HG03378 (cell line): ENCODE results near the gene ANTXR1.
"Not testable (repeated sequence)": the region's sequence is repeated elsewhere in the genome, so short reads cannot be mapped to it uniquely, and the experiment has no call there.

Experiments
- ATAC-seq: cut with Tn5 transposase; IDR thresholded peaks from one replicate; pipeline ENCODE4 v1.9.1; 2021; ENCODE audit warnings: mild to moderate bottlenecking, moderate library complexity; ENCODE audit not compliant: unreplicated experiment

Gene ANTXR1

DNA sequence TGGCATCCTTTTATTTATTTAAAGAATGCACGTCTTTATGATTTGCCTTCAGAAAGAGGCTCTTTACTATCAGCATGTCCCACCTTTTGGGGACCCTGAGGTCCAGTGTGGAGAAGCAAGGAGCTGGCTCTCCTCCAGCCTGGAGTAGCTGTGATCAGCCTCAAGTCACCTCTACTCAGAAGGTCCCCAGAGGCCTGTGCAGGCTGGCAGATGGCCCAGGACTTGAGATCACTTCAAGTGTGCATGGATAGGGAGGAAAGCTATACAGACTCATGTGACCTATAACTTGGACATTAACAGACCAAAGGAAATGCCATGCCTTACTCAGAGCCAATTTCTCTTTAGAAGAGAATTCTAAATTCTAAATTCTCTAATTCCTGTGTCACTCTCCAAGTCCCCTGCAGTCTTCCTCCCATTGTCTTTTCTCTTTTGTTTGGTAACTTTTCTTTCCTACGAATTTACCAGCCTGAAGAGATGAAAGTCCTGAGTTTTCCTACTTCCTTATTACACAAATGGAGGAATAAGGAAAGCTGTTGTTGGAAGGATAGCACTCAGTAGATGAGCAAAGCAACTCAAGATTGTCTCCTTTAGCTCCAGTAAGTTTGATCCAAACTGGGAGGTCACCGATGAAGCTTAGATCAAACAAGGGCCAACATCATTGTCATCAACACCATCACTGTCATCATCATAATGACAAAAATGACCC is 210.1 kb downstream of the ANTXR1 start:
- no peak for ATAC-seq

DNA sequence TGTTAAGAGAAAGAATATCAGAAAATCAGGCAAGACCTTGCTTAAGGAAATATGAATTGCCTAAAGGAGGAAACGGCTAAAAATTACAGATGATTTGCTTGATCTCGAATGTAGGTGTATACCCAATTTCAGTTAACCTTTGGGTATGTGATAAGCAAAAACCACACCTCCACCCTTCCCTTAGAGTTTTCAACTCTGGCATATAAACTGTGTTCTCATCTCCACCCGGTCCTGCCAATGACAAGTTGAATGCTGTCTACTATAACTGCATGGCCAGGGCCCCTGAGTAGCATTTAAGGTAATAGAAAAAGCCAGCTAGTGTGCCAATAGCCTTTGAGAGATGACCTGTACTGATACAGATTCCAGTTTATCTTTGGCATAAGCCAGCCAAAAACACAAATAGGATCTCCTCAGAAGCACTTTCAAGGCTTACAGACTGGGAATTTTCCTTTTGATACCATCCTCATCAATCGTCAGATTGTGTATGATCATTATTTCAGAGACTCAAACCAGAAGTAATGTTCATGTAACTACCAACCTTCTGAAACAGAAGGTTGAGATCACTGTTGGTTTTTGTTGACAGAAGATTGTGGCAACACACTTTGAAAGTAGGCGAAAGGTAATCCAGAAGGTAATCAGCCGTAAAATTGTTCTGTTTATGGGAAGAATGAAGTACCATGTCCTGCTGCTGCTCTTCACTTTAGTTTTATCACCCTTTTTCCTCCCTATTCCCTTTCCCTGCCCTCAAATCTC is 211.0 kb downstream of the ANTXR1 start:
- ATAC-seq, result no peak

DNA sequence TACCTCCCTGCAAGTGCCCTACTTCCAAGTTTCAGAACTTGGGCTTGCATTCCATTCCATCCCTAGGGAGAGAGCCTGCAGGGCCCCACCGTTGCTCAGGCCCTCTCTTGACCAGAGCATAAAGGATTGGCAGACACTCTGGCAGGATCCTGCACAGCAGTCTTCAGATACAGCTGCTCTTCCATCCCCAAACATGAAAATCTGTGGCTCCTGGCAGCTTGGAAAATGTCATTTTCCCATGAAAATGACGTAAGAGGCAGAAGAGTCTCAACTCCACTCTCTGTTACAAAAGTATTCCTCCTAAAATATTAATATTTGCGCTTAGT is 211.5 kb downstream of the ANTXR1 start:
- ATAC-seq, result no peak

DNA sequence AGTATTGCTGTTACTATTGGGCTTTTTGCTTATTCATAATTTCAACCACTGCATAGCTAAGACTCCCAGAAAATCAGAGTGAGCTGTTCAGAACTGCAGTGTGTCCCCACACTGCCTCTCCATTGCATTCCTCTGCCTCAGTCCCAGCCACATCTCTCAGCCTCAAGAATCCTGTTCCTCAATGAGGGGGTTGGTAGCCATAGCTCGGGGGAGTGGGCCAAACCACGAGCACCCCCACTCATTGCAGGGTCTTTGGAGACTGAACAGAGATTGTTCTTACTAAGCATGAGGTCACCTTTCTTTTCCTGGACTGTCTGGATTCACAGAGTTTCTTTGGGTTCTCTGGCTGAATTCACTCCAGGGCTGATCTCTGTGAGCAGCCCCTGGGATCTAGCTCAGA is 213.0 kb downstream of the ANTXR1 start:
- no peak for ATAC-seq

DNA sequence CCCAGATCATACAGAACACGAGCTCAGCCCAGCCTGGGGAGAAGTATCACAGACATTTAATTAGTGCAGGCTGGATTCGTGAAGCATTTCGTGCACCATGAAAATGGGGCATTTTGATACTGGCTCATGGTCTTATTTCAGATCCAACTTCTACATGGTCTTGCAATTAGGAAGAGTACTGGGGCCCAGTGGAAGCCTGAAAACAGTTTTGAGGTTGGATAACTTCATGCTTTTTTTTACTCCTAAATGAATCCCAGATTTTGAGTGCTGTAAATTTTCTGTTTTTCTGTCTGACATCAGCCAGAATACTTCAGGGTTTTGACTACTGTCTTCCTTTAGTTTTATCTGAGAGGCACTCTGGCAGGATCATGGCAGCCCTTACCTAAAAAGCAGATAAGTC is 213.9 kb downstream of the ANTXR1 start:
- ATAC-seq, result no peak

DNA sequence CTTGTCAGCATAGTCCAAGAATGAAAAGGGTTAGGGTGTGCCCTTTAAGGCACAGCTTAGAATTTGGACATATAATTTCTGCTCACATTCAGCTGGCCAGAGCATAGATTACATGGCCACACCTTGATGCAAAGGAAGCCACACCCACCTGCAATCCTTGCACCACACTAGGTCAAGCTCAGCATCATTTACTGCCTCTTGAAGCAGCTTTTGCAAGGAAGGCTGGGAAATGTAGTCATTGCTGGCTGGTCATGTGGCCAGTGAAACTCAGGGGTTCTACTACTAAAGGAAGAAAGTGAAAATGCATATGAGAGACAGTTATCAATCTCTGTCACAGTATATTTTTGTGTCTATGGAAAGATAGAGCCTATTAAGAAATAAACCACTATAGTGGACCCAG is 214.7 kb downstream of the ANTXR1 start:
- no peak for ATAC-seq

DNA sequence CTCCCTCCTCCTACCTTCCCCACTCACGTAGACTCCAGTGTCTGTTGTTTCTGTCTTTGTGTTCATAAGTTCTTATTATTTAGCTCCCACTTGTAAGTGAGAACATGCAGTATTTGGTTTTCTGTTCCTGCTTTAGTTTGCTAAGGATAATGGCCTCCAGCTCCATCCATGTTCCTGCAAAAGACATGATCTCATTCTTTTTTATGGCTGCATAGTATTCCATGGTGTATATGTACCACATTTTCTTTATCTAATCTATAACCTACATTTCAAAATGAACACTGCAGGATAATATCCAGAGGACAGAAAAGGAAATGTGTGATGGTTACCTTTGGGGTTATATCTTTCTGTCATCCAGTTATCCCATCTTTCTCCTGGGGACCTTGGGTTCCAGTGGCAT is 218.0 kb downstream of the ANTXR1 start:
- ATAC-seq, result not testable (repeated sequence)

DNA sequence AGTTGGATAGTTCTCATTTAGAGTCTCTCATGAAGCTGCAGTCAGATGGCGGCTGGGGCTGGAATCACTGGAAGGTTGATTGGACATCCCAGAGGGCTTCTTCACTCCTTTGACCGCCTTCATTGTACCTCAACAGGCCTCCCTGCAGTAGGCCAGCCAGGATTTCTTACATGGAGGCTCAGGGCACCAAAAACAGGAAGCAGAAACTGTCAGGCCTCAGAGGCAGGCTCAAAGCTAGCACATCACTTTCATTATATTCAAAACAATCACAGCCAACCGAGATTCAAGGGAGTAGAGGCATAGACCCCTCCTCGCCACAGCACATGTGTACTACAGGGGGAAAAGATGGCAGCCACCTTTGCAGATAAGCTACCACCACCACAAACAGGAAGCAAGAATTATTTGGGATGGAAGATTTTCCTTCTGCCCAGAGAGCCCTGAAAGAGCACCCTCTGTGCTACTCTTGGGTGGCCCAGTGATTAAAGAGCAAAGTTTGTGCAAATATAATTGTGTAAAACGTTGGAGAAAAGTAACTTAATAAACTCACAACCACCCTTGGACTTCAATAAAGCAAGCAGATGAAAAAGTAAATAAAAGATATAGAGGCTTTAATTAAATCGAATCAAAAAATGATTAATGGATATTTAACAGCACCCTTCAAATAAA is 218.8 kb downstream of the ANTXR1 start:
- ATAC-seq, result no peak

DNA sequence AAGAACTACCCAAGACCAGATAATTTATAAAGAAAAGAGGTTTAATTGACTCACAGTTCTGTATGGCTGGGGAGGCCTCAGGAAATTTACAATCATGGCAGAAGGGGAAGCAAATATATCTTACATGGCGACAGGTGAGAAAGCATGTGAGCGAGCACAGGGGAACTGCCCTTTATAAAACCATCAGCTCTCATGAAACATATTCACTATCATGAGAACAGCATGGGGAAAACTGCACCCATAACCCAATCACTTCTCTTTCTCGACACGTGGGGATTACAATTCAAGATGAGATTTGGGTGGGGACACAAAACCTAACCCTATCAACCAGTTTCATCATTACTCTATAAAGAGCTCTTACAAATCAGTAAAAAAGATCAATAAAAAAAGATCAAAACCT is 222.9 kb downstream of the ANTXR1 start:
- not testable (repeated sequence) for ATAC-seq

DNA sequence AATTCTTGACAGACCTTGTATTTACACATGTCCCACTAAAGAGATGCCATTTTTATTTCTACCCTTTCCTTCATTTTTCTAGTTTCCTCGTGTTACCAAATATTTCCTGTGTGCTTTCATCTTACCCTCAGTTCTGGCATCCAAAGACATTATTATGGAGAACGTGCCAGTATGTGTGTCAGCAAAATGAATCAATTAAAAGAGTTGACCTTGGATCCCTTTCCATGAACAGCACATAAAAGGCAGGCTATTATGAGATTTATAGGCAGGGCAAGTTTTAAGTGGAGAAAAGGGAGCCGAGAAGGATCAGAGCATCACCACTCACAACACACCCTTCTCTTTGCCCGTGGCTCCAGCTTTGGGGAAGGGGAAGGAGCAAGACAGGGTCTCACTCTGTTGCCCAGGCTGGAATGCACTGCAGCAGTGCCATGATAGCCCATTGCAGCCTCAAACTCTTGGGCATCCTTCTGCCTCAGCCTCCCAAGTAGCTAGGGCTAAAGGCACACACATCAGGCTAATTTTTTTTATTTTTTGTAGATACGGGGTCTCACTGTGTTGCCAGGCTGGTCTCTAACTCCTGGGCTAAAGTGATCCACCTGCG is 224.2 kb downstream of the ANTXR1 start:
- no peak for ATAC-seq

DNA sequence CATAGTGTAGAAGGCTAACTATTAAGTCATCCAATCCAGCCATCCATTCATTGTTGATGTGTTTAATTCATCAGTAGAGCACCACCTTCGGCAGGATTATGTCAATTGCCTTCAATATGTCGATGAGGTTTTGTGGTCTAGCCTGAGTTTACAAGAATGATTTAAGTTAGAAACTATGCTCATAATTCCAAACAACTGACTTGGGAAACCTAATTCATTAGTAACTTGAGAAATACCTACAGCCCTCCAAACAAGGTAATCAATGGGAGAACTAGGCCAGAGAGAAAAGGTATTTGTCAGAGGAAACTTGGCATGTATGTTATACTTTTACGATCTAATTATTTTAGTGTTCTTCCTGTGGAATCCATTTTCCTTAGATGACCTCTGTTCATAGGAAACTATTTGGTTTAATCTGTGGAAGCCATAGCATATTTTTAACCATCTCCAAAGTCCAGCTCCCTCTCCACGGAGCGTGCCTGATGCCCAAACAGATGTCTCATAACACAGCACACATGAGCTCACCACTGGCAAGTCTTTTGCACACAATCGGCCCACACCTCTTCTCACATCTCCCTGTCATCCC is 225.6 kb downstream of the ANTXR1 start:
- no peak for ATAC-seq

DNA sequence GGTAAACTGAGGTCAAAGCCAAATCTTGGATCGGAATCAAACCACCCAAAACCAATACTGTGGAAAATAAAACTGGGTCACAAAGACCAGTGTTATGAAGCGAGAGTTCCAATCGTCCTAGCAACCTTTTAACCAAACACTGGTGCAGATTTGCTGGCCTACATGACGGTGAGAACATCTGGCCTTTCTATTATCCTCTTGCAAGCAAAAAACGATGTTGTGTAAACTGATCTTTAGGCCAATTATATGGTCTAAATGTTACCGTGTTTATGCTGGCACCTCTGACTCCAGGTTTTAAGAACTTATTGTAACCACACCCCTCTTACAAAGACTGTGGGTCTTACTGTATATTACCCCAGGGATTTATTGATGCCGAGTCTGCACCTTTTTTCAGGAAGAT is 228.1 kb downstream of the ANTXR1 start:
- ATAC-seq, result no peak

DNA sequence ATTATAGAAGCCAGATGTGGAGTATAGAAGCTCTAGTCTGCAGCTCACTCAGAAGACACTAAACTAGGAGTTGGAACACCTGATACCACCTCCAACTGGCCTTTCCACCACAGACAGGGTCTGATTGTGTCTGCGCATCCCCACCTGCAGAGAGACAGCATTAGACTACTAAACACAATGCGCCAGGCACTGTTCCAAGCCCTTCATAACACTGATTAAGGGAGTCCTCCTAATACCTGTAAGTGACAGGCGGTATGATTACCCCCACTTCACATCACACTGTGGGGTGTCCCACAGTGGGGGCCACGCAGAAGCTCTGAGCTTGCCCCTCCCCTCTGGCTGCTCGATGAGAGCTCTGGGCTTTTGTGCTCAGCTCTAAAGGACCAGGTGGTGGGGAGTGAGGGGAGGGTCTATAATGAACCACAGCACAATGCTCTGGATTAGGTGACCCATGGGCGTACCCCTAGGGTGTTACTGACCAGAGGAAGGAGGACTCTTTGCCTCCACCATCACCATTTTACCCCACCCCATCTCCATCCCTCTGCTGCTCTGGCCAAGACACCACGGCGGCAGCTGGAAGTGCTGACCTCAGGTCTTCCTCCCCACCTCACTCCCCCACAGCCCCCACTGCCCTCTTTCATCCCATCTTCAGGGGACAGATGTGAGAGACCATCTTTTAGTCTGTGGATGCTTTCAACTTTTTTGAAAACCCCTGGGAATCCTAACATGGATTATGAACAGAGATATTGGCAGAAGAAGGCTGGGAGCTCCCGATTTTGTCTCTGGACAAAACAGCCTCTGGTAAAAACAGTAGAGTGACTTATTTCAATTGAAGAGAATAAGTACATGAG is 228.9 kb downstream of the ANTXR1 start:
- ATAC-seq, result no peak

DNA sequence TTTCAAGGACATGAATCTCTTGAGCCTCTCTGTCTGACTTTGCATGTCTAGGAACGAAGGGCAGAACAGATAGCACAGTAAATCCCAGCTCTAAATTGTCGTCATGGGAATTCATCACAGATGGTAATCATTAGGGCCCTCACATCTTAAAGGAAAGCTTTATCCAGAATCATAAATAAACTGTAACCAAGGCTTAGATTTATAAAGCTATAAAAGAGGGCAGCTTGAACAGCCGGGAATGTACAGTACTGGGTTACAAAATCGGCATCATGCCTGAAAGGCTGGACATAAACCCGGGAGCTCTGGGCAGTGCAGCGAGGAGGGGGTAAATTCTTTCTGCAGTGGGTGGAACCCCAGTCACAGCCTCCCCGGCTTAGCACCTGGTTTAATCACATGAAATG is 229.7 kb downstream of the ANTXR1 start:
- ATAC-seq, result no peak

DNA sequence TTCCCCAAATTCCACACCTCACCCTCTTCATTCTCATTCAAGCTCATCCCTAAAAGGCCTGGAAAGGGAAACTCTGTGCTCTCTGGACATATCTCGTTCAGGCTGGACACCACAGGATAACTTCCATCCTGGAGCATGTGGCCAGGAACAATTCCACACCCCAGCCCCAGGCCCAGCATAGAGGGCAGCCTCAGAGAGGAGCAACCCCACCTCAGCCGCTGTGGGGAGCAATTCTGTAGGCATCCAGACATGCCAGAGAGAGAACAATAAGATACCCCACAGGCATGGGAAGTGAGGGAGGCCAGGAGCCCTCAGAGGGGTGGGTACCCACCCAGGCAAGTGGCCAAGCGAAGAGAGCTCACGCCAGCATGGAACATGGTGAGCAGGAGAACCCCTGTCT is 230.7 kb downstream of the ANTXR1 start:
- no peak for ATAC-seq

DNA sequence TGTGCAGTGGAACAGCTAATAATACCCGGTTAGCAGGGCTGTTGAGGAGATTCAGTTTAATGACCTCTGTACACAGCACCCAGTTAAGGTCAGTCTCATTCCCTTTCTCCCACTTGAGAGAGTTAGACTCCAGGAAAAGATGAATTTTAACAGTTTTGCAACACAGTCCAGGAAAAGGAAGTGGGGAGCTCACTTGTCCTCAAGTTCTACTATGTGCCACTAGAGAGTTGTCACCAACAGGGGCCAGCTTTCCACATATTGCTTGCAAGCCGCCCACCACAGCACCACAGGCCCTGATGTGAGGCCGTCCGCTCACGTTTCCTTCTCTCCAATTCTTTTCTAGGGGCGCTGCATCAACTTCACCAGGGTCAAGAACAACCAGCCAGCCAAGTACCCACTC is 231.9 kb downstream of the ANTXR1 start:
- no peak for ATAC-seq

DNA sequence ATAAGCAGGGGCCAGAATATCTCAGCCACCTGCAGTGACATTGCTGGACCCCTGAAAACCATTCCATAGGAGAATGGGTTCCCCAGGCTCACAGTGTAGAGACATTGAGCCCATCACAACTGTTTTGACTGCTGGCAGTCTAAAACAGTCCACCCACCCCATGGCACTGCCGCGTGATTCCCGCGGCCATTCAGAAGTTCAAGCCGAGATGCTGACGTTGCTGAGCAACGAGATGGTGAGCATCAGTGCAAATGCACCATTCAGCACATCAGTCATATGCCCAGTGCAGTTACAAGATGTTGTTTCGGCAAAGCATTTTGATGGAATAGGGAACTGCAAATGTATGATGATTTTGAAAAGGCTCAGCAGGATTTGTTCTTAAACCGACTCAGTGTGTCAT is 234.6 kb downstream of the ANTXR1 start:
- no peak for ATAC-seq

DNA sequence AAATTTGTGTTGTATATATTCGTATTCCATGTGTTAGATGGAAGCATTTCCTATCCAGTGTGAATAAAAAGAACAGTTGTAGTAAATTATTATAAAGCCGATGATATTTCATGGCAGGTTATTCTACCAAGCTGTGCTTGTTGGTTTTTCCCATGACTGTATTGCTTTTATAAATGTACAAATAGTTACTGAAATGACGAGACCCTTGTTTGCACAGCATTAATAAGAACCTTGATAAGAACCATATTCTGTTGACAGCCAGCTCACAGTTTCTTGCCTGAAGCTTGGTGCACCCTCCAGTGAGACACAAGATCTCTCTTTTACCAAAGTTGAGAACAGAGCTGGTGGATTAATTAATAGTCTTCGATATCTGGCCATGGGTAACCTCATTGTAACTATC is 235.3 kb downstream of the ANTXR1 start:
- ATAC-seq, result no peak

DNA sequence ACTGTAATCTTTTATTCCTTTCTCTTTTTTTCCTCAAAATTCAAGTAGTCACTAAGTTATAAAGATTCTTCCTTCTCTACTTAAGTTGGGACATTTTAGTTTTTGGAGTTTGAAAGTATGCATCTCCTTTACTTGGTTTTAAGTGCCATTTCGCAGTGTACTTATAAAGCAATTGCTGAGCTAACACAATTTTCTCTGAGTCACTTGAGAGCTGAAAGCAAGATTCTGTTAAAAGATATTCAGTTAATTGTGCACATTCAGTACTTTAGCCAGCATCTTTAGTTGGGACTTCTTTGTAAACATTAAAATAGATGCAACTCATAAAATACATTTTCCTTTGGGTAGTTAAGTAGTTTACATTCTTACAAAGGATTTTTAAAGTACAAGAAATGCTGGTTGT is 238.0 kb downstream of the ANTXR1 start:
- no peak for ATAC-seq

DNA sequence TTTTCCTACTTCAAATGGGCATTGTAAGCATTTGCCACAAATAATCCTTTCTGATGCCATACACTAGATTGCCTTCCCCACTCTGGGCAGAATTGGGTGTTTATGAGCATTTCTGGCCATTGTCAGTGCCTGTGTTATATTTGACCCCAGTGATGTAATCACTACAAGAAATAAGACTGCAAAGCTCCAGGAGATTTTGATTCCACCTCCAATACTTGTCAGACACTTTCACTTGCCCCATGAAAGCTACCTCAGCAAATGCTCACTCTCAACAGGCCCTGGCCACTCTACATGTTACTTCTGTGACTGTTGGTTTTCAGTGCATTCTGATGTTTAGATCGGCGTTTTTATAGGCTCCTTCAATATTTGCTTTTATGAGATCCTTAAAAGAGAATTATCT is 239.0 kb downstream of the ANTXR1 start:
- ATAC-seq, result no peak

DNA sequence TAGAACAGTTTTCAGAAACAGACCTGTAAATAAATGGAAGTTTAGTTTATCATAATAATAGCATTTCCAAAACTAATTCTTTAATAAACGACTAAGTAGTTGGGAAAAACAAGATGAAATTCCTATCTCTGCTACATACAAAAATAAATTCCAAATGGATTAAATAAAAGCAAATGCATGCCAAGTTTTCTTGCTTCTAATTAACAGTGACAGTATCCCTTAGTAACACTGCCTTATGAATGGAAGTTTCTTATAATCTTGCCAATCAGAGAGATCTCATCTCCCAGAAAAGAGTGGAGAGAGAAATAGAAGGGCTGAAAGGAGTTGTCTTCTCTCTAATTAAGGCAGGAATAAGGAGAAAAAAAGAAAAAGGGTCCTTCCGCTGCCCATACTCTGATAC is 240.1 kb downstream of the ANTXR1 start:
- ATAC-seq, result no peak
